Neural cell (in vitro differentiated cells): ENCODE results near the gene TADA2A. TPM values are rescaled to one million over a fixed set of nuclear protein-coding genes. Genes with fewer than 3 reads are reported as not detected.

Source experiments
- H2AFZ ChIP-seq: fragments of 200-600, 300-800 bp; sonication (generic), shearing (Covaris generic); 2 replicates; pipeline ENCODE4 v1.6.0; 2014; ENCODE audit warnings: low read depth, mild to moderate bottlenecking, antibody characterized with exemption, low read length, moderate library complexity
- H3F3A ChIP-seq: fragments of 200-600 bp; shearing (Covaris generic); 2 replicates; pipeline ENCODE4 v1.6.1; 2016; ENCODE audit warnings: mild to moderate bottlenecking, moderate library complexity, mixed read lengths, antibody characterized with exemption, low read length; ENCODE audit not compliant: insufficient read depth, poor library complexity, severe bottlenecking
- H3K27ac ChIP-seq: fragments of 200-600, 300-800 bp; sonication (generic), shearing (Covaris generic); 2 replicates; pipeline ENCODE4 v1.5.1; 2014; ENCODE audit warnings: mild to moderate bottlenecking, low read length, moderate library complexity
- H3K27me3 ChIP-seq: fragments of 300-800, 200-600 bp; sonication (generic), shearing (Covaris generic); 2 replicates; pipeline ENCODE4 v1.6.0; 2014; ENCODE audit warnings: mild to moderate bottlenecking, low read depth, low read length, moderate library complexity; ENCODE audit not compliant: insufficient read depth
- H3K36me3 ChIP-seq: fragments of 300-800, 200-600 bp; sonication (generic), shearing (Covaris generic); 2 replicates; pipeline ENCODE4 v1.5.1; 2014; ENCODE audit warnings: mild to moderate bottlenecking, antibody characterized with exemption, low read length, moderate library complexity; ENCODE audit not compliant: insufficient read depth
- H3K4me2 ChIP-seq: fragments of 300-800, 200-600 bp; sonication (generic), shearing (Covaris generic); 2 replicates; pipeline ENCODE4 v1.6.0; 2014; ENCODE audit warnings: mild to moderate bottlenecking, low read length
- H3K4me3 ChIP-seq: fragments of 300-800, 200-600 bp; sonication (generic), shearing (Covaris generic); 2 replicates; pipeline ENCODE4 v1.5.1; 2014; ENCODE audit warnings: mild to moderate bottlenecking, low read length, moderate library complexity
- H3K79me2 ChIP-seq: fragments of 200-600 bp; shearing (Covaris generic); replicated peaks from 2 replicates; pipeline ENCODE4 v1.6.0; 2014; ENCODE audit warnings: mild to moderate bottlenecking, low read length, moderate library complexity; ENCODE audit not compliant: insufficient read depth
- H3K9ac ChIP-seq: fragments of 300-800, 200-600 bp; sonication (generic), shearing (Covaris generic); 2 replicates; pipeline ENCODE4 v1.6.1; 2016; ENCODE audit warnings: mild to moderate bottlenecking, low read length, mixed read lengths
- H3K9me2 ChIP-seq: fragments of 200-600 bp; shearing (Covaris generic); 2 replicates; pipeline ENCODE4 v1.6.1; 2016; ENCODE audit warnings: mild to moderate bottlenecking, low read length, mixed read lengths; ENCODE audit not compliant: insufficient read depth
- H3K9me3 ChIP-seq: fragments of 200-600, 300-800 bp; sonication (generic), shearing (Covaris generic); 2 replicates; pipeline ENCODE4 v1.6.1; 2016; ENCODE audit warnings: mild to moderate bottlenecking, mixed run types, low read length, moderate library complexity, mixed read lengths
- H4K20me1 ChIP-seq: fragments of 200-600 bp; shearing (Covaris generic); 2 replicates; pipeline ENCODE4 v1.6.1; 2016; ENCODE audit warnings: mild to moderate bottlenecking, mixed run types; ENCODE audit not compliant: insufficient read depth
- EP300 ChIP-seq: fragments of 450-650 bp; conservative IDR thresholded peaks from 2 replicates; pipeline ENCODE4 v1.6.1; 2014; ENCODE audit warnings: antibody characterized with exemption, mild to moderate bottlenecking, moderate library complexity; ENCODE audit not compliant: poor library complexity, severe bottlenecking
- EZH2 ChIP-seq: fragments of 200-600, 300-800 bp; shearing (Covaris generic), sonication (generic); IDR thresholded peaks from 2 replicates; pipeline ENCODE4 v1.6.1; 2014; ENCODE audit warnings: antibody characterized with exemption, low read length, borderline replicate concordance, mild to moderate bottlenecking; ENCODE audit not compliant: insufficient read depth, poor library complexity, severe bottlenecking
- MXI1 ChIP-seq: fragments of 450-650 bp; conservative IDR thresholded peaks from 2 replicates; pipeline ENCODE4 v1.6.1; 2014; ENCODE audit warnings: antibody characterized with exemption, mild to moderate bottlenecking; ENCODE audit not compliant: poor library complexity, severe bottlenecking
- POLR2AphosphoS5 ChIP-seq: IDR thresholded peaks from 2 replicates; pipeline ENCODE4 v1.6.1; 2012
- RAD21 ChIP-seq: fragments of 450-650 bp; conservative IDR thresholded peaks from 2 replicates; pipeline ENCODE4 v1.6.1; 2014; ENCODE audit warnings: antibody characterized with exemption, mild to moderate bottlenecking, moderate library complexity
- SMC3 ChIP-seq: fragments of 450-650 bp; conservative IDR thresholded peaks from 2 replicates; pipeline ENCODE4 v1.6.1; 2014; ENCODE audit warnings: antibody characterized with exemption, mild to moderate bottlenecking, moderate library complexity; ENCODE audit not compliant: poor library complexity
- TAF1 ChIP-seq: IDR thresholded peaks from 2 replicates; pipeline ENCODE4 v1.6.1; 2012; ENCODE audit warnings: low read depth
- polyA plus RNA-seq: library from polyadenylated mRNA; depleted of rRNA; stranded (reverse); fragments of >200 nt; gene quantifications from 2 replicates; pipeline ENCODE4 v1.2.3, GENCODE V29; 2014
- TF ChIP-seq, protein P1 (sequence below): fragments of 450-650 bp; IDR thresholded peaks from 2 replicates; pipeline ENCODE4 v1.5.1; 2014; ENCODE audit warnings: antibody characterized with exemption, mild to moderate bottlenecking, moderate library complexity; ENCODE audit not compliant: poor library complexity, severe bottlenecking
- TF ChIP-seq, protein P2 (sequence below): IDR thresholded peaks from 2 replicates; pipeline ENCODE4 v1.6.1; 2012; ENCODE audit warnings: borderline replicate concordance

TADA2A gene
- polyA plus RNA-seq, 1 donor from 2014 or later = 23.5 TPM

DNA sequence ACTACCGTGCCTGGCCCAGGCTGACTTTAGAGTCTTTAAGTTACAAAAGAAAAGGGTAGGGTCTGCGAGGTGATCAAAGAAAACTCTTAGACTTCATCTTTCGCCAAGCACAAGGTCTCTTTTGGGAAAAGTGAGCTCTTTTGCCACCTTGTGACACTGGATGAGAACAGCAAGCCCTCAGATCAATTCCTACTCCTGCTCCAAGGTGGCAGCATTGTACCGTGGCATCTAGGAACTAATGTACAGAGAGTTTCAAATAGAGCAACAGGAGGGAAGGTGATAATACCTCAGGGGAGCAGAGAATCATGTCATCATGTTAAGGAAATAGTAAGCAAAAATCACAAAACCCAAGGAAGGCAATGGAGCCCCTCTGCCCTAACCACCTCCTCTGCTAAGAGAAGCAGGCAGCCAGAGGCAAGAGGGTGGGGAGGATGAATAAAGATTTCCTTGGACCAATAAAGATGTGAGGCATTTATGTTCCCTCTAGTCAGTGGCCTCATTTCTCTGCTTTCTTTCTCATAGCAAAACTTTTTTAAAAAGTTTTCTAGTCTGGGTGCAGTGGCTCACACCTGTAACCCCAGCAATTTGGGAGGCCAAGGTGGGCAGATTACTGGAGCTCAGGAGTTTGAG is 33.0 kb upstream of the TADA2A start:
- Histone ChIP-seq H3K9me2 (no peaks in the 10 kb centered on the region), H3K9ac (no peak overlapping the region), H3K27ac (no peak overlapping the region), H3K79me2 (no peaks in the 10 kb centered on the region), H3F3A (no peaks in the 10 kb centered on the region), H3K4me3 (no peak overlapping the region), H3K36me3 (no peaks in the 10 kb centered on the region), H3K9me3 (no peaks in the 10 kb centered on the region), H4K20me1 (no peaks in the 10 kb centered on the region), H3K27me3 (no peaks in the 10 kb centered on the region), H2AFZ (no peak overlapping the region), H3K4me2 (no peak overlapping the region)
- TF ChIP-seq POLR2AphosphoS5 (no peak), MXI1 (no peak), RAD21 (peak; percentile 83), SMC3 (peak; percentile 80)
- TF ChIP-seq, protein P1, sequence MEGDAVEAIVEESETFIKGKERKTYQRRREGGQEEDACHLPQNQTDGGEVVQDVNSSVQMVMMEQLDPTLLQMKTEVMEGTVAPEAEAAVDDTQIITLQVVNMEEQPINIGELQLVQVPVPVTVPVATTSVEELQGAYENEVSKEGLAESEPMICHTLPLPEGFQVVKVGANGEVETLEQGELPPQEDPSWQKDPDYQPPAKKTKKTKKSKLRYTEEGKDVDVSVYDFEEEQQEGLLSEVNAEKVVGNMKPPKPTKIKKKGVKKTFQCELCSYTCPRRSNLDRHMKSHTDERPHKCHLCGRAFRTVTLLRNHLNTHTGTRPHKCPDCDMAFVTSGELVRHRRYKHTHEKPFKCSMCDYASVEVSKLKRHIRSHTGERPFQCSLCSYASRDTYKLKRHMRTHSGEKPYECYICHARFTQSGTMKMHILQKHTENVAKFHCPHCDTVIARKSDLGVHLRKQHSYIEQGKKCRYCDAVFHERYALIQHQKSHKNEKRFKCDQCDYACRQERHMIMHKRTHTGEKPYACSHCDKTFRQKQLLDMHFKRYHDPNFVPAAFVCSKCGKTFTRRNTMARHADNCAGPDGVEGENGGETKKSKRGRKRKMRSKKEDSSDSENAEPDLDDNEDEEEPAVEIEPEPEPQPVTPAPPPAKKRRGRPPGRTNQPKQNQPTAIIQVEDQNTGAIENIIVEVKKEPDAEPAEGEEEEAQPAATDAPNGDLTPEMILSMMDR = peak; percentile 93

DNA sequence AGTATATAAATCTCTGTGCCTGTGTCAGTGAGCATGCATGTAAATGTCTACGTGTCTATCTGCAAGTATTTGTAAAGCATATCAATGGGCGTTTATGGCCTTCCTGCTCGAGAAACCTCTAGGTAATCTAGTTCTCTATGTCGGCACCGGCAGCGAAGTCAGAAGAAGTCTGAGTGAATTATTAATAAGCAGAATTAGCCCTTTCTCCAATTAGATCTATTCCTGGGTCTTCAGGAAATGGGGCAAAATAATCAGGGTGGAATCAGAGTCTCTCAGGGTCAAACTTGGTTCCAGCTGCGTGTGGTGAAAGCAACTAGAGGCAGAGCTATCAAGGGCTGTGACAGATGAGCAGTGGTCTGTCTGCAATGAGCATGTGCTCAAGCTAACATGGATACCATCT is 31.0 kb upstream of the TADA2A start, which contains the start of gene C17orf78:
TSS of gene C17orf78 (plus strand) at position 280 of the 400 bp plus-strand sequence. CDS start at position 388, 108 bp downstream.
- H3K9me2 ChIP-seq = no peaks in the 10 kb centered on the region
- H3K9ac ChIP-seq = no peak within 1 kb of the TSS
- H3F3A ChIP-seq = no peaks in the 10 kb centered on the region
- no peaks in the 10 kb centered on the region for H3K9me3 ChIP-seq
- no peak within 1 kb of the TSS for H3K4me2 ChIP-seq
- TF ChIP-seq MXI1 = no peak
- TF ChIP-seq SMC3 = no peak
- no peak for TF ChIP-seq RAD21
- no peak for TF ChIP-seq POLR2AphosphoS5
- TF ChIP-seq, protein P1 = no peak
- H2AFZ ChIP-seq = no peak within 1 kb of the TSS
- no peak within 1 kb of the TSS for H3K4me3 ChIP-seq
- no peaks in the 10 kb centered on the region for H3K79me2 ChIP-seq
- no peaks in the 10 kb centered on the region for H3K36me3 ChIP-seq
- H3K27me3 ChIP-seq = no peaks in the 10 kb centered on the region
- no peak within 1 kb of the TSS for H3K27ac ChIP-seq
- no peaks in the 10 kb centered on the region for H4K20me1 ChIP-seq

DNA sequence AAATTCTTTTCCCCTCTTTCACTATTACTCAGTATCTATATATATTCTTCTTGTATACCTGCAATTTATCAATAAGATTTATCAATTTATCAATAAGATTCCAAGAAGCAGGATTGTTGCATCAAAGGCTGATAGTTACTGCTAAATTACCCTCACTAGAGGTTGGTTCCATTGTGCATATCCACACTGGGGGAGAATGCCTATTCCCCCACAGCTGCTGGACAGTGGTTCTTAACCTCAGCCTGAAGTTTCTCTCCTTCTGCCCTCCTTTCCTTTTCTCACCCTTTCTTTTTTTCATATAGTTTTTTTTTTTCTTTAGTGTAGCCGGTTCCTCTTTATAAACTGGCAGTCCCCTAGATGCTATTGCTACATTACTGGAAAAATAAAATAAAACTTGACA is 24.6 kb upstream of the TADA2A start:
- H3K27ac ChIP-seq = no peak overlapping the region
- H3K79me2 ChIP-seq = no peaks in the 10 kb centered on the region
- H3F3A ChIP-seq = no peaks in the 10 kb centered on the region
- no peaks in the 10 kb centered on the region for H3K27me3 ChIP-seq
- no peaks in the 10 kb centered on the region for H4K20me1 ChIP-seq
- H3K36me3 ChIP-seq = no peaks in the 10 kb centered on the region
- no peak overlapping the region for H3K4me3 ChIP-seq
- TF ChIP-seq, protein P2, sequence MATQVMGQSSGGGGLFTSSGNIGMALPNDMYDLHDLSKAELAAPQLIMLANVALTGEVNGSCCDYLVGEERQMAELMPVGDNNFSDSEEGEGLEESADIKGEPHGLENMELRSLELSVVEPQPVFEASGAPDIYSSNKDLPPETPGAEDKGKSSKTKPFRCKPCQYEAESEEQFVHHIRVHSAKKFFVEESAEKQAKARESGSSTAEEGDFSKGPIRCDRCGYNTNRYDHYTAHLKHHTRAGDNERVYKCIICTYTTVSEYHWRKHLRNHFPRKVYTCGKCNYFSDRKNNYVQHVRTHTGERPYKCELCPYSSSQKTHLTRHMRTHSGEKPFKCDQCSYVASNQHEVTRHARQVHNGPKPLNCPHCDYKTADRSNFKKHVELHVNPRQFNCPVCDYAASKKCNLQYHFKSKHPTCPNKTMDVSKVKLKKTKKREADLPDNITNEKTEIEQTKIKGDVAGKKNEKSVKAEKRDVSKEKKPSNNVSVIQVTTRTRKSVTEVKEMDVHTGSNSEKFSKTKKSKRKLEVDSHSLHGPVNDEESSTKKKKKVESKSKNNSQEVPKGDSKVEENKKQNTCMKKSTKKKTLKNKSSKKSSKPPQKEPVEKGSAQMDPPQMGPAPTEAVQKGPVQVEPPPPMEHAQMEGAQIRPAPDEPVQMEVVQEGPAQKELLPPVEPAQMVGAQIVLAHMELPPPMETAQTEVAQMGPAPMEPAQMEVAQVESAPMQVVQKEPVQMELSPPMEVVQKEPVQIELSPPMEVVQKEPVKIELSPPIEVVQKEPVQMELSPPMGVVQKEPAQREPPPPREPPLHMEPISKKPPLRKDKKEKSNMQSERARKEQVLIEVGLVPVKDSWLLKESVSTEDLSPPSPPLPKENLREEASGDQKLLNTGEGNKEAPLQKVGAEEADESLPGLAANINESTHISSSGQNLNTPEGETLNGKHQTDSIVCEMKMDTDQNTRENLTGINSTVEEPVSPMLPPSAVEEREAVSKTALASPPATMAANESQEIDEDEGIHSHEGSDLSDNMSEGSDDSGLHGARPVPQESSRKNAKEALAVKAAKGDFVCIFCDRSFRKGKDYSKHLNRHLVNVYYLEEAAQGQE = no peak
- TF ChIP-seq SMC3 (no peak), RAD21 (no peak), POLR2AphosphoS5 (no peak), TAF1 (no peak), EZH2 (no peak), EP300 (no peak), MXI1 (no peak)
- TF ChIP-seq, protein P1 = no peak
- no peaks in the 10 kb centered on the region for H3K9me2 ChIP-seq
- H2AFZ ChIP-seq = no peak overlapping the region
- no peaks in the 10 kb centered on the region for H3K9me3 ChIP-seq
- H3K4me2 ChIP-seq = no peak overlapping the region
- no peak overlapping the region for H3K9ac ChIP-seq
